Spleen (tissue), 11 donors: Measurements from ENCODE around the gene ARHGEF25. TPM values are rescaled to one million over a fixed set of nuclear protein-coding genes. Genes with fewer than 3 reads are reported as not detected.

Experiments used
- DNase-seq: peaks from one replicate; pipeline ENCODE4 v3.0.0-alpha.2; 2020
- H3K27ac ChIP-seq, 8 donors: fragments of 200-600 bp; sonication (generic) in 7 of 8; 1 replicate in 4 of 8; 2 replicates in 4 of 8; pipeline versions ENCODE4 v1.5.0 to v1.8.0; 2016 to 2021; ENCODE audit warnings: inconsistent platforms in 4 of 8, mild to moderate bottlenecking in 4 of 8, moderate library complexity in 1 of 8
- H3K27me3 ChIP-seq, 7 donors: fragments of 200-600 bp; sonication (generic) in 6 of 7; replicated peaks in 1 of 7; 1 replicate in 4 of 7; 2 replicates in 3 of 7; pipeline versions ENCODE4 v1.5.0 to v1.8.0; 2016 to 2021; ENCODE audit warnings: inconsistent platforms in 3 of 7, mild to moderate bottlenecking in 1 of 7
- H3K36me3 ChIP-seq, 6 donors: fragments of 200-600 bp; sonication (generic) in 5 of 6; 1 replicate in 4 of 6; 2 replicates in 2 of 6; pipeline versions ENCODE4 v1.5.0 to v1.8.0; 2016 to 2021; ENCODE audit warnings: inconsistent platforms in 2 of 6
- H3K4me1 ChIP-seq, 6 donors: fragments of 200-600 bp; sonication (generic) in 5 of 6; 1 replicate in 3 of 6; 2 replicates in 3 of 6; pipeline versions ENCODE4 v1.5.0 to v1.8.0; 2016 to 2021; ENCODE audit warnings: inconsistent platforms in 3 of 6
- H3K4me3 ChIP-seq, 8 donors: fragments of 200-600 bp; sonication (generic) in 7 of 8; 1 replicate in 4 of 8; 2 replicates in 4 of 8; pipeline versions ENCODE4 v1.5.0 to v1.8.0; 2016 to 2021; ENCODE audit warnings: inconsistent platforms in 4 of 8, mild to moderate bottlenecking in 4 of 8, moderate library complexity in 2 of 8
- H3K9me3 ChIP-seq, 8 donors: fragments of 200-600 bp; sonication (generic) in 7 of 8; 1 replicate in 4 of 8; 2 replicates in 4 of 8; pipeline versions ENCODE4 v1.5.0 to v1.8.0; 2016 to 2021; ENCODE audit warnings: inconsistent platforms in 4 of 8
- POLR2A ChIP-seq, 3 donors: fragments of 450-650 bp; IDR thresholded peaks; one replicate each; pipeline ENCODE4 v1.5.1; 2017; ENCODE audit warnings: antibody characterized with exemption in 3 of 3, mild to moderate bottlenecking in 1 of 3
- POLR2AphosphoS5 ChIP-seq, 3 donors: sonication (generic); formaldehyde crosslinking; IDR thresholded peaks; one replicate each; pipeline ENCODE4 v1.5.1; 2017; ENCODE audit warnings: antibody characterized with exemption in 3 of 3
- WGBS, 5 donors: extraction: QIAGEN DNeasy Blood & Tissue Kit in 3 of 5; methylation state at CpG; one replicate each; pipeline versions ENCODE4 v1.1.5 to v1.1.7; 2013 to 2018; 5-methylcytosine and 5-hydroxymethylcytosine counted together
- intact Hi-C: fragments of 100-400 bp; cut with DNase I; formaldehyde crosslinking; loops from one replicate; pipeline ENCODE4 v1.15.0; 2023; ENCODE audit warnings: low total_unique reads
- polyA plus RNA-seq, 3 donors: library from polyadenylated mRNA; stranded (reverse); fragments of 200-250 nt; gene quantifications; one replicate each; pipeline ENCODE4 v1.2.1, GENCODE V29; 2013
- total RNA-seq, 7 donors: library from RNA; depleted of rRNA in 3 of 7; stranded (reverse); fragments of >200 nt in 3 of 7; fragmentation: NEBNext Ultra II Directional in 4 of 7; extraction: Animal tissue kit (Norgen Biotek cat#: 25700) in 4 of 7; gene quantifications; one replicate each; pipeline versions ENCODE4 v1.1.0 to v1.2.1, GENCODE V29; 2016 to 2021
- TF ChIP-seq, protein P1 (sequence below), 11 experiments: fragments of 200-600 bp in 7 of 11; fragments of 450-650 bp in 4 of 11; sonication (generic) in 4 of 11; IDR thresholded peaks in 8 of 11; conservative IDR thresholded peaks in 3 of 11; 1 replicate in 7 of 11; 2 replicates in 4 of 11; pipeline versions ENCODE4 v1.4.0 to v1.8.0; 2016 to 2021; ENCODE audit warnings: antibody characterized with exemption in 11 of 11, inconsistent platforms in 4 of 11, mild to moderate bottlenecking in 1 of 11
- donor health status: healthy with polysubstance abuse.
- donor health status: DM: no; HTN: no; CAD: no; lungs with moderate emphysema.
- donor health status: DM: no; HTN: no; CAD: no.
- donor health status: Bipolar disorder and iron deficiency.
- donor health status: healthy.
- donor health status: DM: no; HTN: no; CAD: no.
- donor health status: DM: yes; HTN: yes; CAD: no.

Gene ARHGEF25
- total and polyA plus RNA-seq, 10 donors: 9.3 to 26.6 (median 15.3) TPM

DNA sequence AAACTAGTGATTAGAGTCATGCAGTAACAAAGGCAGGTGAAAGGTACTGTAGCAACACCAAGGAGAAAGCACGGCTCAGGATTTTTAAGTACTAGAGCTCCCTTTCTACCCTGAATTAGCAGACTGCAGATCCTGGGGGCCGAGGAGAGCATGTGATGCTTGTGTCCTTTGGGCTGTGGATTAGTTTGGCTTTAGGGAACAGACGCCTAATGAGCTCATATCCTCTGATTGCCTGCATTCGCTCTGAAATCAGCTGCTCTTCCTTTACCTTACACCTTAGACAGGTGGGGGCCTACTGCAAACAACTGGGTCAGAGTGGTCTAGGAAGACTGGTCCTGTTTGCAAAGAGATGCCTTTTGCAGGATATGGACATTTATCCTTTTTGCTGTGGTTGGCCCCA is 18.0 kb upstream of the ARHGEF25 start:
- intact Hi-C loops: no loop called here
- 84 to 92% (median 88%) methylated on average over 4 of the region's 4 CpGs for WGBS, 5 donors
- TF ChIP-seq POLR2A (IDR thresholded peaks at IDR 0.05) (no peak), POLR2AphosphoS5 (IDR thresholded peaks at IDR 0.05) (no peak)
- TF ChIP-seq, protein P1, sequence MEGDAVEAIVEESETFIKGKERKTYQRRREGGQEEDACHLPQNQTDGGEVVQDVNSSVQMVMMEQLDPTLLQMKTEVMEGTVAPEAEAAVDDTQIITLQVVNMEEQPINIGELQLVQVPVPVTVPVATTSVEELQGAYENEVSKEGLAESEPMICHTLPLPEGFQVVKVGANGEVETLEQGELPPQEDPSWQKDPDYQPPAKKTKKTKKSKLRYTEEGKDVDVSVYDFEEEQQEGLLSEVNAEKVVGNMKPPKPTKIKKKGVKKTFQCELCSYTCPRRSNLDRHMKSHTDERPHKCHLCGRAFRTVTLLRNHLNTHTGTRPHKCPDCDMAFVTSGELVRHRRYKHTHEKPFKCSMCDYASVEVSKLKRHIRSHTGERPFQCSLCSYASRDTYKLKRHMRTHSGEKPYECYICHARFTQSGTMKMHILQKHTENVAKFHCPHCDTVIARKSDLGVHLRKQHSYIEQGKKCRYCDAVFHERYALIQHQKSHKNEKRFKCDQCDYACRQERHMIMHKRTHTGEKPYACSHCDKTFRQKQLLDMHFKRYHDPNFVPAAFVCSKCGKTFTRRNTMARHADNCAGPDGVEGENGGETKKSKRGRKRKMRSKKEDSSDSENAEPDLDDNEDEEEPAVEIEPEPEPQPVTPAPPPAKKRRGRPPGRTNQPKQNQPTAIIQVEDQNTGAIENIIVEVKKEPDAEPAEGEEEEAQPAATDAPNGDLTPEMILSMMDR (IDR thresholded peaks at IDR 0.05 in 8 of 11, conservative IDR thresholded peaks at IDR 0.05 in 3 of 11): no peak
- Histone ChIP-seq H3K27me3 (peaks cover 0 to 5% (median 0%) of the 10 kb centered on the region in 7 donors), H3K36me3 (peaks cover 0 to 45% (median 30%) of the 10 kb centered on the region in 6 donors), H3K27ac (no peak overlapping the region), H3K4me1 (peaks cover 0 to 30% (median 21%) of the 10 kb centered on the region in 6 donors), H3K9me3 (no peaks in the 10 kb centered on the region), H3K4me3 (no peak overlapping the region)
- no peak for DNase-seq

DNA sequence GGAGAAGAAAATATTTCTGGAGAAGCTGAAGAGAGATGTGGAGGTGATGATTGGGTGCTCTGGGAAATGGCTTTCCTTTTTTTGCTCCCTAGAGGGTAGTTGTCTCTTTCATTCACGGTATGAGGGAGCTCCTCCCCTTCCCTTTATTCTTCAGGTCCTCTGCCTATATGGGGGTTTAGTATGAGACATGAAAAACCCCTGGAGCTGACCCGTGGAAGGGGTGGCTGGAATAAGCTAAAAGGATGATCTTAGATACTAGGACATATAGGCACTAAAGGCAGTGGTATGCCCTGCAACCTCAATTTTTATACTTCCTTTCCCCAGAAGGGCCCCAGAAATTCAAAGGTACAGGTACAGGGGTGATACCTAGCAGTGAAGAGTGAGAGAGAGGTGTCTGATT is 10.8 kb upstream of the ARHGEF25 start:
- WGBS, 5 donors: 64 to 77% (median 65%) methylated on average over 2 of the region's 2 CpGs
- Histone ChIP-seq H3K36me3 (peaks cover 0 to 78% (median 51%) of the 10 kb centered on the region in 6 donors), H3K4me1 (peaks cover 3 to 25% (median 17%) of the 10 kb centered on the region in 6 donors), H3K4me3 (no peak overlapping the region), H3K9me3 (no peaks in the 10 kb centered on the region), H3K27me3 (peaks cover 0 to 17% (median 7%) of the 10 kb centered on the region in 7 donors), H3K27ac (no peak overlapping the region)
- no peak for DNase-seq
- no peak for TF ChIP-seq POLR2AphosphoS5 (IDR thresholded peaks at IDR 0.05)
- no peak for TF ChIP-seq POLR2A (IDR thresholded peaks at IDR 0.05)
- TF ChIP-seq, protein P1 (IDR thresholded peaks at IDR 0.05 in 8 of 11, conservative IDR thresholded peaks at IDR 0.05 in 3 of 11): no peak
- intact Hi-C loops: no loop called here

DNA sequence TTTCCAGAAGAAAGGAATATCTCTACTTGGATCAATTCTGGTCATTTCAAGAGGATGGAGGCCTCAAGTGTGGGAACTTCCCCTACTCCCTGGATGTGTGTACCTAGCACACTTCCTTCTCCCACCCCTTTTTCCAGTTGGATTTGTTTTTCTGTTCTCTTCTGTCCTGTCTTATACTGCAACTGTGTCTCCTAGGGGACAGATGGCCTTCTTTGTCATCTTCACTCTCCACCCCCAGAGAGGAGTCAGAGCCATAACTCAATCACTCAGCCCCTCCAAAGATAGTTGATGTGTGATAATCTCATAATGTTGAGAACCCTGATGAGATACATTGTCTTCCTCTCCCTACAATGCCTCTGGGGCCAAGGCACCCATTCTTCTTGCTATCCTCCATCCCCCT is 8.7 kb upstream of the ARHGEF25 start:
- Histone ChIP-seq H3K27me3 (peaks cover 0 to 29% (median 7%) of the 10 kb centered on the region in 7 donors), H3K9me3 (no peaks in the 10 kb centered on the region), H3K36me3 (peaks cover 0 to 64% (median 36%) of the 10 kb centered on the region in 6 donors), H3K4me1 (peaks cover 3 to 36% (median 24%) of the 10 kb centered on the region in 6 donors), H3K27ac (no peak overlapping the region), H3K4me3 (no peak overlapping the region)
- intact Hi-C loops: no loop called here
- no peak for DNase-seq
- TF ChIP-seq POLR2A (IDR thresholded peaks at IDR 0.05): no peak

DNA sequence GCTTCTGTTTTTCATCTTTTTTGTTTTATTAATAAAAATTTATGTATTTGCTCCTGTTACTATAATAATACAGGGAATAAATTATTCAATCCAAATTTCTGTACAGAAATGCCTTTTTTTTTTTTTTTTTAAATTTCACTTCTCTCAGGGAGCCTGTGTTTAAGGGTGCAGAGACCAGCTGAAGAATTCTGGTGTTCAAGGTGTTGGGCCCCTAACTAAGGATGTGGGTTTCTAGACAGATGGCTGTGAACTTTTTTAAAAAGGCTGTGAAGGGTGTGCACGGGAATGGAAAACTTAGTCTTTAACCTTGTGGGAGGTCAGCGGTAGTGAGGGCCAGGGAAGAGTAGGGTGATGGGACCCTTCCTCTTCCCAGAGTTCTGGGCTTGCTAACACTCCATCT is 7.9 kb upstream of the ARHGEF25 start:
- no peak for DNase-seq
- Histone ChIP-seq H3K27me3 (peaks cover 0 to 31% (median 7%) of the 10 kb centered on the region in 7 donors), H3K4me1 (peaks cover 3 to 36% (median 24%) of the 10 kb centered on the region in 6 donors), H3K27ac (peak overlapping the region in 7 of 8 donors; percentile 51 to 89 (median 83)), H3K36me3 (peaks cover 0 to 57% (median 32%) of the 10 kb centered on the region in 6 donors), H3K4me3 (no peak overlapping the region), H3K9me3 (no peaks in the 10 kb centered on the region)
- WGBS, 5 donors: 41 to 69% (median 54%) methylated on average over 2 of the region's 2 CpGs
- intact Hi-C loops: no loop called here
- TF ChIP-seq, protein P1 (IDR thresholded peaks at IDR 0.05 in 8 of 11, conservative IDR thresholded peaks at IDR 0.05 in 3 of 11): no peak
- TF ChIP-seq POLR2AphosphoS5 (IDR thresholded peaks at IDR 0.05): no peak
